ENCODE results near the gene SLC8A1.

The SLC8A1 gene

DNA sequence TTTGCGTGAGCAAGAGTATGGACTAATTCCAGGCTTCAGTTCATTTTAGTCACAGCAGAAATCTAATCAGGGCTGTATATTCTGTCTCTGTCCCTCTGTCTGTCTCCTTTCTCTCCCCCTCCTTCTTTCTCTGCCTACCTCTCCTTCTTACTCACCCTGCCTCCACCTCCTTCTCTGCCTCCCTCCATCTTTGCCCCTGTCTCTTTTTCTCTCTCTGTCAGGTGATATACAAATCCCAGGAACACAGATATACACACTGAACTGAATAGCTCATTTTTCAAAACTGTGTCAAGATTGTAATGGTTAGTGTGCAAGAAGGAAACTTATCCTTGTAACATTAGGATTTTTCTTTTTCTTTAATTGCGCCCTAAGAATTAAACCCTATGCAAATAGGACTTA is 32.5 kb downstream of the SLC8A1 start:
- no peak for DNase-seq

GRCh38 chr2:40418614-40419363 is 33.1 kb downstream of the SLC8A1 start:
- DNase-seq = no peak

- no peak for DNase-seq
Measured at GRCh38 chr2:40416486-40416885, 35.4 kb downstream of the SLC8A1 start.

GRCh38 chr2:40415391-40415790 is 36.5 kb downstream of the SLC8A1 start:
- DNase-seq = no peak

- no peak for DNase-seq
Measured at GRCh38 chr2:40412456-40412855, 39.4 kb downstream of the SLC8A1 start.

DNA sequence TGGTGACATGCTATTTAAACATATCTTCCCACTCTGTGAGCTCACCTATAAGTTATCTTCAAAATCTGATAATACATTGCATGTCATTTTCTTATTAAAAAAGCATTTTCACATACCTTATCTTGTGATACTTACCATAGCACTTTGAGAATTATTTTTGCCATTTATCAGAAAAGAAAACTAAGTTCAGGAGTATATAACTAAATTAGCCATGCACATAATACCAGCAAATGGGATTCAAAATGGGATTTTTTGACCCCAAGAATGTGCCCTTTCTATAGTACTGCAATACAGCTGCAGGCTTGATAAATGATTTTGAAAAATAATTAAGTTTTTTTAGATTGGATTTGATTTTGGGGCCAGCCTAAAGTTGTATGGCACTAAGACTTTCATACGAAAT is 41.2 kb downstream of the SLC8A1 start:
- no peak for DNase-seq

GRCh38 chr2:40409734-40410133 is 42.2 kb downstream of the SLC8A1 start:
- no peak for DNase-seq

DNA sequence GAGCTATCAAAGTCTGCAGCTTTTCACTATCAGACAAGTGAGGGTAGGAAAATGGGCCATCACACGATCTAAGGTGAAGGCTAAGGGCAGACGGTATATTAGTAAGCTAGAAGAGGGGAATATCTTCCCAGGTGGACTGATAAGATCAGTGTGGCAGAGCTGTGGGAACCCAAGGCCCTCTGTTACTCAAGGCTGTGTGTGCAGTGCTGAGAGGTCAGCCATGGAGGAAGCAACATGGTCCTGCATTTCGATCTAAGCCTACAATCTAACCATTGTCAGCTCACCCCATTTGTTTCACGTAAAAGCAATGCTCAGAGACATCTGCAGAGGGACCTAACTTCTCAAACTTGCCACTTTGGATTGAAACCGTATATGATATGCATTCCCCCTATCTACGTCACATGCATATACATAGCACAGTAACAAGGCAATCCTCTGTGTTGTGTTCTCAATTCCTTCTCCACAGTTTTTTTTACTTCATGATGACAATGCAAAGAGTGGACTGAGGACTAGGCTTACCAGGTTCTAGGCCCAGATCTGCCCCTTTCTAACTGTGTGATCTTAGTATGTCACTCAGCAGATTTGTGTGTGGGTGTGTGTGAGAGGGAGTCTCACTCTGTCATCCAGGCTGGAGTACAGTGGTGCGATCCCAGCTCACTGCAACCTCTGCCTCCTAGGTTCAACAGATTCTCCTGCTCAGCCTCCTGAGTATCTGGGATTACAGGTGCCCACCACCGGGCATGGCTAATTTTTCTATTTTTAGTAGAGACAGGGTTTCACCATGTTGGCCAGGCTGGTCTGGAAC is 45.2 kb downstream of the SLC8A1 start:
- DNase-seq = no peak

DNA sequence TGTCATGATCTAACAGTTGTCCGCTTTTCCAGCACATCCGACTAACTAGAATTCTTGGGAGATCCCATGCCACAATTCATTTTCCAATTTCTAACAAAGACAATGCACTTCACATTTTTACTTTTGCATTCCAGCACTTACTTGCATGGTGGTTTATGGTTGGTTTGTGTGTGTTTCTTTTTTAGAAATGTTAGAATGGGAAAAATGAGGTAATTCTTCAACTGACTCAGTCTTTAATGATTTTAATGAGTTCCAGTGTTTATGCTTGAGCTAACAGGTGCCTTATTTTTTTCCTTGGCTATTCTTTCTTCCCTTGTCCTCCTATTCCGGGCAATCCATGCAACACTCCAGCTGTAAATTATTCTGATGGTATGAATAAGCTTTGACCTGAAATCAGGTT is 46.4 kb downstream of the SLC8A1 start:
- no peak for DNase-seq

- DNase-seq = no peak
Measured at GRCh38 chr2:40404517-40404916, 47.4 kb downstream of the SLC8A1 start.

GRCh38 chr2:40403233-40403836 is 48.6 kb downstream of the SLC8A1 start:
- DNase-seq = no peak

DNA sequence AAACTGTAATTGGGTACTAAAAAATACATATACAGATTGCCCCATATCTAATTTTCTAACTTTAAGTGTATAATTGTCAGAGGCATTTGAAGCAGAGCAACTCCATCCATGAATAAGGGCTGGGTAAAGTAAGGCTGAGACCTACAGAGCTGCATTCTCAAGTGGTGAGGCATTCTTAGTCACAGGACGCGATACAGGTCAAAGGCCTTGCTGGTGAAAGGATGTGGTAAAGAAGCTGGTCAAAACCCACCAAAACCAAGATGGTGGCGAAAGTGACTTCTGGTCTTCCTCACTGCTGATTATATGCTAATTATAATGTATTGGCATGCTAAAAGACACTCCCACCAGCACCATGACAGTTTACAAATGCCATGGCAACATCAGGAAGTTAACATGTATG is 50.0 kb downstream of the SLC8A1 start:
- no peak for DNase-seq

DNA sequence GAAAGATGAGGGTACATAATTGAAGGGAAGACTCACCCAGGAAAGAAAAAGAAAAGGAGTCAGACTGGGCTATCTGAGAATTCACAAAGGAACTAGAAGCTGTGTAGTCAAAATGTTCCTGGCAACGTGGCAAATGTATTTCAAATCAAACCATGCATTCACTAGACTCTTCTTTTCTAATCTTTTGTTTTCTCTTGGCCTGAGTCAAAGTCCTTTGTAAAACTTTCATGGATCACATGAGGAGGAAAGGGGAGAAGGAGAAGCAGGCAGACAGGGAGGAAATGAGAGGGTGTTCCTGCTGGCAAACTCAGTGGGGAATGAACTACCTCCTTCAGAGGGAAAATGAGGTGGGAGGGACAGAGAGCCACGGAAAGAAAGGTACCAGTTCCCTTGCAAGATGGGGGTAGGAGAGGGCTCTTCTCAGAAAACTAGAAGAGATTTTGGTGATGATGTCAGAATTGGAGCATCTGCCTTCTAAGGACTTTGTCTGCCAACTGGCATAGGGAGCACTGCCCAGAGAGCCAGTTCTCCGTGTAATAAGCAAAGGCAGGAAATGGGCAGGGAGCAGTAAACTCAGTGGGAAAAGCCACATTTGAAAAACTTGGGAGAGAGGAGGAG is 51.4 kb downstream of the SLC8A1 start:
- DNase-seq = no peak

GRCh38 chr2:40397765-40398164 is 54.1 kb downstream of the SLC8A1 start:
- DNase-seq = no peak

- no peak for DNase-seq
Measured at GRCh38 chr2:40396124-40396523, 55.8 kb downstream of the SLC8A1 start.

- no peak for DNase-seq
Measured at GRCh38 chr2:40395169-40396073, 56.5 kb downstream of the SLC8A1 start.

DNA sequence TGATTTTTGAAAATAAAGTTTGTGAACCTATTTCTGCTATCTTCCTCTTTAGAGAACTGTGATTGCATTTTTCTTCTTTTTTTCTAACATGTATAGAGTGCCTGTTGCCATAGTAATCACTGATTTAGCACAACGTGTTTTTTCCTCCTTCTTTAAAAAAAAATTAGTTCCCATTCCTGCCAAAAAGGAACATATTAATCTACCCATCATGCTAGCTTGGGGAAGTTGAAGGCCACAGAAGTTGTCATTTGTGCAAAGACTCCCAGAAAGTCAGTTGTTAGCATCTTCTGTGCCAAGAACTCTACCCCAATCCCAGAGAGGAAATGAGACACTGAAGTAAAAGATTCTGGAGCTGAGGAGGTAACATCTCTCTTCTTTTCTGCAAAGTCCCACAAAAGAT is 57.3 kb downstream of the SLC8A1 start:
- DNase-seq = no peak

- DNase-seq = no peak
Measured at GRCh38 chr2:40394031-40394430, 57.9 kb downstream of the SLC8A1 start.

DNA sequence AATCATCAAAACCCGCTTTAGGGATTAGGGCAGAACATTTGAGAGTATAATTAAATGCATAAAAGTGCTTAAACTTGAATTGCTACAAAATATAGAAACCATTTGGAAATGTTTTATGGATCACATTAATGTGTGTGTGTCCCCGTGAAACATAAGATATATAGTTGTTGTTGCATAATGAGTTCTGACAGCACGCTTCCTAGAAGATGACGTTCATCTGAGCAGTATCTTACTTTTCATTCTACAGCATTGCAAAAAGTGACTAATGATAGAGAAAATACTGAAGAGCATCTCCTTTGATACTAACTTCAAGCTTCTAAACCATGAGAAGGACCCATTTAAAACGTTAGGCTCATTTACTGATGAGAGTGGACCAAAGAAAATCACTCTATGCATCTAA is 63.7 kb downstream of the SLC8A1 start:
- no peak for DNase-seq

DNA sequence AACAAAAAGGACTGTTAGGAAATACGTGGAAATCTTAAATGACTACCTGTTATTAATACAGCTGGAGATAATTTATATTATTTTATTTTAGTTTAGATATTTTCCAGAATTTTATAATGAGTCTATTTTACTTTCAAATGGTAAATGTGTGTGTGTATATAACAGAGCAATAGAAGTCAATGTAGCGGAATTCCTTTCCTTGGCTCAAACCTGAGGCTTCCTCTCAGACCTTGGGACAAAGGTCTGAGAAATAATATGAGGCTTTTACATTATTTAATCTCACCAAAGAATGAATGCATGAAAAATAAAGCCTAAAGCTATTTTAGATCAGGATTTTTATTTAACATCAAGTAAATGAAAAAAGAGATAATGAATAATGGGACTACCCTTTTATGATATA is 65.7 kb downstream of the SLC8A1 start:
- DNase-seq = no peak

DNA sequence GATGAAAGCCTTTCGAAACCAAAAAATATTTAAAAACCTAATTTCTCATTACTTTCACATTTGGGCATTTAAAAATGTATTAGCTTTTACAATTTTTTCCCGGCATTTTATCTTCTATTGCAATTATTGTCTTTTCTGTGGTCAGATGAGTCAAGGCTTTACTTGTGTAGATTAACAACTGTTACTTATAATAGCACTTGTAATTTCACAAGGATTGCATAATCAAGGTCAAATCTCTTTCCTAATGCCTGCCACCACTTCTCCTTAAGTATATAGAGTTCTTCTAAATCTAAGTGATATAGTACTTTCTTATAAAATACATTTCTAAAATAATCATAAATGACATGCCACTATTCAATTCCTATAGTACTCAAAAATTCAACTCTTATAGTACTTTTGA is 67.2 kb downstream of the SLC8A1 start:
- no peak for DNase-seq

DNA sequence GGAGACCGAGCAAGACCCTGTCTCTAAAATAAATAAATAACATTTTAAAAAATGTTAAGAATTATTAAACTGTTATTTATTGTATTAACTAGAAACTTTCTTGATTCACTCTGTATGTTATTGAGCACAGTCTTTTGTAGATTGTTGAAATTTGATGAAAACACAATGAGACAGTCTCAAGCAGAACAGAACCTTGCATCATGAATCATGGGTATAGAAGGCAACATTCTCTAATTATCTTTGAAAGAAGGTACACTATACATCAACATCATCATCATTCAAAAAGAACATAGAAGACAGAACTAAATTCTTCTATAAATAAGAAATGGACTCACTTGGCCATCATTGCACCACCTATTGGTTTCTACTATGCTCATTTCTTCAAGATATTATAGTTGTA is 67.7 kb downstream of the SLC8A1 start:
- DNase-seq = no peak

GRCh38 chr2:40380721-40381120 is 71.2 kb downstream of the SLC8A1 start:
- no peak for DNase-seq

Data from stimulated activated CD4-positive, alpha-beta T cell treated with anti-CD3 and anti-CD28 coated beads, Interleukin-2, amount 100 ng/mL, for 48 hours (primary cell).